AG04449 (cell line): ENCODE measurements around the gene CCDC78.
A peak's percentile ranks its signal among the peaks of the same experiment; 100 is the strongest.

Source experiments
- CTCF ChIA-PET: fragments of 350-600 bp; formaldehyde crosslinking; extraction: SDS; loops from one replicate; lab custom pipeline; 2021; ENCODE audit warnings: antibody characterized with exemption; lab: Yijun Ruan, JAX
- POLR2A ChIA-PET: fragments of 400-600, 350-600 bp; formaldehyde crosslinking; extraction: SDS; loops from one replicate; lab custom pipeline; 2020; ENCODE audit warnings: antibody characterized with exemption, inconsistent platforms; lab: Yijun Ruan, JAX
- DNase-seq: peaks from one replicate; pipeline ENCODE4 v3.0.0-alpha.2; 2010; ENCODE audit warnings: low read depth, low spot score
- H3K4me3 ChIP-seq: 2 replicates; pipeline ENCODE4 v1.5.1; 2011; ENCODE audit warnings: low read depth, mild to moderate bottlenecking, control low read depth, low read length
- TF ChIP-seq, protein P1 (sequence below): IDR thresholded peaks from one replicate; pipeline ENCODE4 v1.5.1; 2011; ENCODE audit warnings: mild to moderate bottlenecking, moderate library complexity, low read length, control low read depth, inconsistent platforms; ENCODE audit not compliant: insufficient read depth; ENCODE audit errors: missing control alignments

CCDC78 gene

DNA sequence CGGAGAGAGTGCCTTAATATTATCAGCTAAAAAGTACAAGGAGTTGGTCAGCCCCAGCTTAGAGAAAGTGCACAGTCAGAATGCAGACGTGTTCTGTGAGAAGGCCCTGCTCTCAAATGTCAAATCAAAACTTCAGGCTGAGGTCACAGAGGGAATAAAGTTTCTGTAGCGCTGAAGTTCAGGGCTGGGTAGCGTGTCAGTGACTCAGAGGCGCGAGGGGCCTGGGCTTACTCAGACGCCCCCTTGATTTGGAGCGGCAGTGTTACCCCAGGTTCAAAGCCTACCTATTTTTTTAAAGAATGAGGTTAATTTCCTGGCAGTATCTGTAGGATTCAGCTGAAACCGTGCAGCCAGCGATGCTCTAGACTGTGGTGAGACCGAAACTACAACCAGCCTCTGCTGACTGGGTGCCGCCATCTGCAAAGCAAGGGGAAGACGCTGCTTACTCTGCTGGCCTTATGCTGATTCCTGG, 9.8 kb upstream of the CCDC78 start:
- POLR2A ChIA-PET: no interaction called here

DNA sequence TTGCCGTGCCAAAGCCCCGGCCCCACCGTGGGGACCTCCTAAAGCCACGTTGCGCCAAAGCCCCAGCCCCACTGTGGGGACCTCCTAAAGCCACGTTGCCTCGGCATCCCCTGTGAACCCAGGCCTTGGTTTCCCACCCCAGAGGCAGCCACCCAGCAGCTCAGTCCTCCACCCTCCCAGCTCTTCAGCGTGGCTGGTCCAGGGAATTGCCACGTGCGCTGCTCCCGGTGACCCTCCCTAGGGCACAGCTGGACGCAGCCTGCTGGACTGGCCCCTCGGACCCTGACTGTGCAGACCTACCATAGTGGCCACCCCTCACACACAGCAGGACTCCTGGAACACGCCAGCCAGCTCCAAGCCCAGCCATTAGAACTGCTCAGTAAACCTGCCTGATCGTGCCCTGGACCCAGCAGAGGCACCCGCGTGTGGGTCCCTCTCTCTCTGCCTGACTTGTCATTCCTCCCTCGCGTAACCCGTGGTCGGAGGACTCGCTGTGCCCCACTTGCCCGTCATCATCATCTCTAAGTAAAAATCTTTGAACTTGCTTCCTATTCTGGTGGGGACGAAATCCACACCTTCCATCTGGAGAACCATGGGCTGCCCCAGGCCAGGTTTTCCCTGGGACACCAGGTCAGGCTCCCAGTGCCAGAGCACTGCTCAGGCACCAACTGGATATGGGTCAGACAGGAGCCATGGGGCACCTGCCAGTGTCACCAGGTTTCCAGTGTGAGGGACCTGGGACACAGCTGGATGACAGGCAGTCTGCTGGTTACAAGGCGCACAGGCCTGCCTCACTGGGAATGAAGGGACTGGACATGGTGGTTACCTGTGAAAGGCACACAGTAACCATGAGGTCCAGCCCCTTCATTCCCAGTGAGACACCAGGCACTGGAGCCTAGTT, 9.0 kb upstream of the CCDC78 start:
- ChIA-PET CTCF (interaction anchor here (0.9 to 2.4 kb wide), 5 partner anchors 15 to 50 kb away, joined by 3 to 11 read pairs (median 4); partner anchors contain the start of gene ANTKMT), POLR2A (interaction anchor here (0.6 kb wide), 1 partner anchor 14 kb away, joined by 3 read pairs; the partner anchor contains the start of gene ANTKMT)
- no peak overlapping the region for H3K4me3 ChIP-seq
- TF ChIP-seq, protein P1, sequence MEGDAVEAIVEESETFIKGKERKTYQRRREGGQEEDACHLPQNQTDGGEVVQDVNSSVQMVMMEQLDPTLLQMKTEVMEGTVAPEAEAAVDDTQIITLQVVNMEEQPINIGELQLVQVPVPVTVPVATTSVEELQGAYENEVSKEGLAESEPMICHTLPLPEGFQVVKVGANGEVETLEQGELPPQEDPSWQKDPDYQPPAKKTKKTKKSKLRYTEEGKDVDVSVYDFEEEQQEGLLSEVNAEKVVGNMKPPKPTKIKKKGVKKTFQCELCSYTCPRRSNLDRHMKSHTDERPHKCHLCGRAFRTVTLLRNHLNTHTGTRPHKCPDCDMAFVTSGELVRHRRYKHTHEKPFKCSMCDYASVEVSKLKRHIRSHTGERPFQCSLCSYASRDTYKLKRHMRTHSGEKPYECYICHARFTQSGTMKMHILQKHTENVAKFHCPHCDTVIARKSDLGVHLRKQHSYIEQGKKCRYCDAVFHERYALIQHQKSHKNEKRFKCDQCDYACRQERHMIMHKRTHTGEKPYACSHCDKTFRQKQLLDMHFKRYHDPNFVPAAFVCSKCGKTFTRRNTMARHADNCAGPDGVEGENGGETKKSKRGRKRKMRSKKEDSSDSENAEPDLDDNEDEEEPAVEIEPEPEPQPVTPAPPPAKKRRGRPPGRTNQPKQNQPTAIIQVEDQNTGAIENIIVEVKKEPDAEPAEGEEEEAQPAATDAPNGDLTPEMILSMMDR: no peak
- DNase-seq: no peak

More for the DNA sequence above, 9.8 kb upstream of the CCDC78 start:
- CTCF ChIA-PET: interaction anchor here (1.6 to 2.4 kb wide), 3 partner anchors 15 to 49 kb away, joined by 4 to 11 read pairs (median 6); partner anchors contain the start of gene ANTKMT
- TF ChIP-seq, protein P1: no peak
- DNase-seq: no peak
- H3K4me3 ChIP-seq: no peak overlapping the region

DNA sequence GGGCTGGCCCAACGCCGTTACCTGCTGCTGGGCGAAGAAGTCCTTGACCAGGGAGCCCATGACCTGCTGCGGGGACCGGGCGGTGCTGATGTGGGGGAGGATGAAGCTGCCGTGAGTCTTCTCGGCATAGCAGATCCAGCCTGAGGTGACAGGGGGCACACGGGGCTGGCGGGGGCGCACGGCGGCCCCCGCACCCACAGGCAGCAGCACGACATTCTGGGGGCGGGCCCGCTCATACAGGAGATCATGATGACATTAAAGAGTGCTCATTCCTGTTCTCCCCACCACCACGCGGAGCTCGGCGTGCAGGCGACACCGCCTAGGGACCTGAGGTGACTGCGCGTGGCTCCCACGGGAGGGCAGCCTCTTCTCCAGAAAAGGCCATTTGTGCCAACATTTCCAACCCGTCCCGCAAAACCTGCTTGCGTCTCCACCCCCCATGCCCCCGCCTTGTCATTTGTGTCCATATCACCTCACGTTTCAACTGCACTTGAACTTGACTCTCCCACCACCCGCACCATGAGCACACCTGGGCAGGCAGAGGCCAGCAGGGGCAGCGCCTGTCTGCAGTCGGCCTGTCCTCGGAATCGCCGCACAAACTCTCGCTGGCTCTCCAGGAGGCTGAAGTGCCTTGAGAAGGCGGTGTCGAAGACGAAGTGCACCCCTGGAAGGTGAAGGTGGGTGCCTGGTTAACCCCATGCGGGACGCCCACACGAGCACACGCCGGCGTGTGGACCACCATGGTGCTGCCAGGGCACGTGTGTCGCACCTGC, 8.2 kb upstream of the CCDC78 start:
- TF ChIP-seq, protein P1: no peak
- ChIA-PET CTCF (interaction anchor here (0.9 to 1.4 kb wide), 3 partner anchors 14 to 22 kb away, joined by 3 read pairs; no protein-coding TSS in a partner anchor), POLR2A (interaction anchor here (0.6 kb wide), 1 partner anchor 13 kb away, joined by 3 read pairs; the partner anchor contains the start of gene ANTKMT)
- DNase-seq: no peak
- H3K4me3 ChIP-seq: no peak overlapping the region

DNA sequence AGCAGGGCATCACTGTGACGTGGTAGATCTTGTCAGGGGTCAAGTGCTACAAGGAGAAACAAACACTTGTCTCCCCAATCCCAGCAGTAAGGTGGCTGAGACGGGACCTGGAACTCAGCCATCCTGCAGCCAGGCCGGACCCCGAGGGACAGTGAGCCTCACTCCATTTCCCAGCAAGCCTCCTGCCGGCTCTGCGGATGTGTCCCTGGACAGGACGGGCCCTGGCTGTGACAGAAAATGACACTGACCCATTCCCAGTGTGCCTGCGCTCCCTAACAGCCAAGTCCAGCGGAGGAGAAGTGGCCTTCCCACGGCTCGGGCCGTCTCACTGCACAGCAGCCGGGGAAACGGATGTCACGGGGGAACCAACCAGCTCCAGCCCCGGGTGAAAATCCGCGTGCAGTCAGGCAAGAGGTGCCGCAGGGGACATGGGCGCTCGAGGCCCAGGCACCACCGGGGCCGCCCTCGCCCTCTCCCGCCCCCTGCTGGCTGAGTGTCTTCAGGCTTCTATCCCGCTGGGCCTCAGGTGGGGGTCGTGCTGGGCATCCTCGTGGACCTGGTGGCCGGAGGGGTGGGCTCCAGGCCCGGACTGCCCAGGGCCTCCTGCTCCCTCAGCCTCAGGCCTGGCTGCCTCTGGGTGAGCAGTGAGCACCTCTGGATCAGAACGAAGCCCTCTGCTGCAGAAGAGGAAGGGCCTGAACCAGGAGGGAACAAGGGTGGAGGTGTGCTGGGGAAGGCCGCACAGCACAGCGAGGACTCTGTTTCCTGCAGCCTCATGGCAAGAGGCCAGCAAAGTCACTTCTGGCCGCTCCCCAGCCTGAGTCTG, 7.4 kb upstream of the CCDC78 start:
- DNase-seq: no peak
- CTCF ChIA-PET: interaction anchor here (0.7 to 6.1 kb wide), 6 partner anchors 8 to 29 kb away, joined by 3 to 48 read pairs (median 3); partner anchors contain the start of gene CIAO3
- TF ChIP-seq, protein P1: peak; percentile 58
- POLR2A ChIA-PET: no interaction called here
- H3K4me3 ChIP-seq: no peak overlapping the region

DNA sequence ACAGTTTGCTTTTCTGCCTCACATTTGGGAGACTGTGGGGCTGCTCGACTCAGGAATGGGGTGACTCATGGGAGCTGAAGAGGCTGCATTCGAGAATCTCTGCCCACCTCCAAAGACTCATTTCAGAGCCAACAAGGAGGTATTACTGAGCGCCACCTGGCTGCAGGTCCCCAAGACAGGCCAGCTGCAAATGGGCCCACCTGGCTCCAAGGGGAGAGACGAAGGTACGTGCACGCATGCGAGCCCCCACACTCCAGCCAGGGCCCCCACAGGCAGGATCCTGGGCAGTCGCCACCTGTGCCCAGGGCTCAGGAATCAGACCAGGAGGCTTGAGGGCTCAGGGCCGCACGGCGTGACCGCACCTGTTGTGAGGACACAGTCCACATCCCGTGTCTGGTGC, 6.7 kb upstream of the CCDC78 start:
- TF ChIP-seq, protein P1: no peak
- POLR2A ChIA-PET: no interaction called here
- CTCF ChIA-PET: interaction anchor here (0.7 to 6.1 kb wide), 8 partner anchors 8 to 52 kb away, joined by 3 to 48 read pairs (median 3); partner anchors contain the start of genes ANTKMT and CIAO3

More for the DNA sequence above, 6.7 kb upstream of the CCDC78 start:
- H3K4me3 ChIP-seq: no peak overlapping the region
- no peak for DNase-seq
